ENCODE measurements around the gene CEP112. TPM values are rescaled to one million over a fixed set of nuclear protein-coding genes. Genes with fewer than 3 reads are reported as not detected.

CEP112 gene
- total and polyA plus RNA-seq, 2 experiments from 2014 or later: 4.0 to 4.3 TPM

- DNase-seq (ENCODE audit: low spot score) (no peak), ATAC-seq (no peak)
- Histone ChIP-seq H3K4me2 (no peak overlapping the region), H2AFZ (no peak overlapping the region), H3K79me2 (replicated peaks; ENCODE audit: insufficient read depth) (no peaks in the 10 kb centered on the region), H3K27ac (ENCODE audit: low read depth) (no peak overlapping the region), H3K36me3 (ENCODE audit: insufficient read depth) (no peaks in the 10 kb centered on the region), H3K4me1 (ENCODE audit: insufficient read depth) (no peaks in the 10 kb centered on the region; the same call in 1 of the 2 replicates), H3F3A (replicated peaks; ENCODE audit: low read depth) (no peaks in the 10 kb centered on the region), H3K9me2 (ENCODE audit: insufficient read depth) (no peaks in the 10 kb centered on the region), H3K4me3 (no peak overlapping the region), H4K20me1 (replicated peaks; ENCODE audit: insufficient read depth) (no peaks in the 10 kb centered on the region), H3K27me3 (ENCODE audit: insufficient read depth) (no peaks in the 10 kb centered on the region)
- Mint-ChIP-seq H3K4me3 (no peak overlapping the region), H3K36me3 (ENCODE audit: low read depth) (no peaks in the 10 kb centered on the region), H3K9me3 (no peaks in the 10 kb centered on the region), H3K4me1 (peaks cover 7% of the 10 kb centered on the region; the same call in 2 of the 3 replicates), H3K27me3 (ENCODE audit: insufficient read depth, low read depth, poor library complexity) (peaks cover 2% of the 10 kb centered on the region), H3K27ac (no peak overlapping the region; the same call in 1 of the 2 replicates)
- TF ChIP-seq ZNF462 (CRISPR knock-in tag; IDR thresholded peaks at IDR 0.05): no peak
- TF ChIP-seq ETS1 (IDR thresholded peaks at IDR 0.05): no peak
- no peak for TF ChIP-seq EZH2 (IDR thresholded peaks at IDR 0.05; ENCODE audit: low read depth, unreplicated experiment)
- TF ChIP-seq EZH2phosphoT487 (IDR thresholded peaks at IDR 0.05; ENCODE audit: unreplicated experiment): no peak
- TF ChIP-seq ZNF114 (CRISPR knock-in tag; IDR thresholded peaks at IDR 0.05): no peak
- TF ChIP-seq NANOG (IDR thresholded peaks at IDR 0.05; ENCODE audit: borderline replicate concordance): no peak
- TF ChIP-seq ZNF331 (CRISPR knock-in tag; IDR thresholded peaks at IDR 0.05; ENCODE audit: low read depth): no peak
- no peak for TF ChIP-seq CREB1 (CRISPR knock-in tag; IDR thresholded peaks at IDR 0.05; ENCODE audit: low read depth)
- TF ChIP-seq POLR2AphosphoS5 (IDR thresholded peaks at IDR 0.05; ENCODE audit: low read depth): no peak
- no peak for TF ChIP-seq CTCF (conservative IDR thresholded peaks at IDR 0.05; ENCODE audit: low read depth in 2 of 2)
- no peak for TF ChIP-seq STAT1 (IDR thresholded peaks at IDR 0.05; ENCODE audit: unreplicated experiment)
- no peak for TF ChIP-seq REST (IDR thresholded peaks at IDR 0.05; ENCODE audit: unreplicated experiment)
- no peak for TF ChIP-seq JUNB (IDR thresholded peaks at IDR 0.05; ENCODE audit: unreplicated experiment)
Observed at GRCh38 chr17:65750631-65751115, 441.3 kb downstream of the CEP112 start.
